Measurements from ENCODE around the gene EIF3K. TPM values are rescaled to one million over a fixed set of nuclear protein-coding genes. Genes with fewer than 3 reads are reported as not detected.
A peak's percentile ranks its signal among the peaks of the same experiment; 100 is the strongest.

The EIF3K gene
- total RNA-seq, 2 experiments from 2014 or later = 281 to 308 TPM

- Mint-ChIP-seq H3K4me1 (peaks cover 97% of the 10 kb centered on the region), H3K27ac (no peak overlapping the region), H3K4me3 (no peak overlapping the region), H3K36me3 (peaks cover 43% of the 10 kb centered on the region), H3K9me3 (ENCODE audit: low read depth) (peaks cover 4% of the 10 kb centered on the region), H3K27me3 (no peaks in the 10 kb centered on the region)
- DNase-seq (no peak), ATAC-seq (no peak)
- CTCF ChIA-PET = interaction anchor here (0.8 to 2.1 kb wide), 4 partner anchors 8 to 22 kb away, joined by 3 to 5 read pairs (median 3); no protein-coding TSS in a partner anchor
These were observed 60.0 kb downstream of the EIF3K start for GRCh38 chr19:38678891-38679494.

- Mint-ChIP-seq H3K9me3 (ENCODE audit: low read depth) (peaks cover 4% of the 10 kb centered on the region), H3K27me3 (no peaks in the 10 kb centered on the region), H3K4me1 (peaks cover 97% of the 10 kb centered on the region), H3K4me3 (no peak overlapping the region), H3K36me3 (peaks cover 41% of the 10 kb centered on the region), H3K27ac (peak overlapping the region; percentile 95)
- ATAC-seq (no peak), DNase-seq (no peak)
- CTCF ChIA-PET = interaction anchor here (1.1 to 1.6 kb wide), 3 partner anchors 9 to 90 kb away, joined by 3 to 7 read pairs (median 3); no protein-coding TSS in a partner anchor
These were observed 60.9 kb downstream of the EIF3K start for GRCh38 chr19:38679839-38680238.

DNA sequence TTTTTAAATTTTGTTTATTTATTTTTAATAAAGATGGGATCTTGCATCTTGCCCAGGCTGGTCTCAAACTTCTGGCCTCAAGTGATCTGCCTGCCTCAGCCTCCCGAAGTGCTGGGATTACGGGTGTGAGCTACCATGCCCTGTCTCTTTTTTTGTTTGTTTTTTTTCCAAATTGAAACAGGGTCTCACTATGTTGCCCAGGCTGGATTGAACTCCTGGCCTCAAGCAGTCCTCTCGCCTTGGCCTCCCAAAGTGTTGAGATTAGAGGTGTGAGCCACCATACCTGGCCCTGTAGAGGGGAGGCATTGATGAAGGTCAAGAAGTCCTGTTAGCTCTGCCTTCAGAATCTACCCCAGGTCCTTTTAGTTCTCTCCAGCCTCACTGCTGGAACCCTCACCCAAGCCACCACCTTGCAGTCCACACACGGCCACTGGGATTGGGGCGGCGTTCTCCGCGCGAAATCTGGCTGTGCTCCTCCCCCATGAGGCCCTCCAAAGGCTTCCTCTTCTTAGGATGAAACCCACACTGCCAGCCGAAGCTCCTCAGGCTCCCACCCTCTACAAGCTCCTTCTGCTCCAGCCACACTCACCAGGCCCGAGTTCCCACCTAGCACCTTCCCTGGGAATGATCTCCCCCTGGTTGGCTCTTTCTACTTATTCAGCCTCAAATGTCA is 63.3 kb downstream of the EIF3K start:
- peaks cover 4% of the 10 kb centered on the region for H3K9me3 Mint-ChIP-seq (ENCODE audit: low read depth)
- CTCF ChIA-PET = interaction anchor here (1.2 to 1.9 kb wide), 5 partner anchors 13 to 48 kb away, joined by 3 to 7 read pairs (median 4); no protein-coding TSS in a partner anchor
- peaks cover 97% of the 10 kb centered on the region for H3K4me1 Mint-ChIP-seq
- ATAC-seq (no peak), DNase-seq (no peak)
- H3K27me3 Mint-ChIP-seq = no peaks in the 10 kb centered on the region
- peak overlapping the region; percentile 92 for H3K27ac Mint-ChIP-seq
- H3K4me3 Mint-ChIP-seq = no peak overlapping the region
- H3K36me3 Mint-ChIP-seq = peaks cover 38% of the 10 kb centered on the region

DNA sequence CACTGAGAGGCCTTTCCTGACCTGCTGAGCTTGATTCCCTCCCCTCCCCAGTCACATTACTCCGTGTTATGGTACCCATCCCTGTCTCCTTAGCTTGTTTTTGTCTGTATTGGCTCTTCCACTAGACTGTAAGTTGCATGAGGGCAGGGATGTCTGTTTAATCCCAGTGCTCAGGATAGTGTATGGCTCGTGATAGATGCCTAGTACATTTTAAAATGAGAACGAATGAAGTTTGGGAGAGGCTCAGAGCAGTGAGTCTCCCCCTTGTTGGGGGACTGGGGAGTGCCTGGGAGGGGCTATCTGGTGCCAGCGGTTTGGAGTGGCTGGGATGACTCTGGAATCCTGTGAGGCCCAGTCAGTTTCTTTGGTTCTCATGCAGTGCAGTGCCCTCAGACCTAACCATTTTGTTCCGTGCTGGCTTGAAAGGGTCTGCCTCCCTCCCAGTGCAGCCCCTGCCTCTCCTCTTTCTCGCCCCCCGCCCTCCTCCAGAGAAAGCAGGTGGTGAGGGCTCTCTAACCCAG is 63.9 kb downstream of the EIF3K start:
- peak overlapping the region; percentile 92 for H3K27ac Mint-ChIP-seq
- DNase-seq (no peak), ATAC-seq (no peak)
- peaks cover 4% of the 10 kb centered on the region for H3K9me3 Mint-ChIP-seq (ENCODE audit: low read depth)
- H3K27me3 Mint-ChIP-seq = no peaks in the 10 kb centered on the region
- CTCF ChIA-PET = interaction anchor here (0.8 to 1.4 kb wide), 6 partner anchors 11 to 280 kb away, joined by 3 to 7 read pairs (median 4); partner anchors contain the start of genes ACTN4 and FAM98C
- no peak overlapping the region for H3K4me3 Mint-ChIP-seq
- H3K4me1 Mint-ChIP-seq = peaks cover 98% of the 10 kb centered on the region
- H3K36me3 Mint-ChIP-seq = peaks cover 37% of the 10 kb centered on the region

- no peaks in the 10 kb centered on the region for H3K27me3 Mint-ChIP-seq
- ATAC-seq = peak; percentile 50
- peaks cover 94% of the 10 kb centered on the region for H3K4me1 Mint-ChIP-seq
- no peak overlapping the region for H3K4me3 Mint-ChIP-seq
- peak overlapping the region; percentile 92 for H3K27ac Mint-ChIP-seq
- DNase-seq = peak; percentile 82
- H3K36me3 Mint-ChIP-seq = peaks cover 32% of the 10 kb centered on the region
- CTCF ChIA-PET = interaction anchor here (0.8 to 1.4 kb wide), 6 partner anchors 10 to 281 kb away, joined by 3 to 7 read pairs (median 4); partner anchors contain the start of genes ACTN4 and FAM98C
- peaks cover 4% of the 10 kb centered on the region for H3K9me3 Mint-ChIP-seq (ENCODE audit: low read depth)
These were observed 64.5 kb downstream of the EIF3K start for GRCh38 chr19:38683393-38684077.

GRCh38 chr19:38684078-38684861 is 65.3 kb downstream of the EIF3K start:
- H3K4me3 Mint-ChIP-seq = no peak overlapping the region
- CTCF ChIA-PET = interaction anchor here (1.0 to 1.4 kb wide), 5 partner anchors 14 to 282 kb away, joined by 3 to 7 read pairs (median 5); partner anchors contain the start of genes ACTN4 and FAM98C
- H3K27me3 Mint-ChIP-seq = no peaks in the 10 kb centered on the region

DNA sequence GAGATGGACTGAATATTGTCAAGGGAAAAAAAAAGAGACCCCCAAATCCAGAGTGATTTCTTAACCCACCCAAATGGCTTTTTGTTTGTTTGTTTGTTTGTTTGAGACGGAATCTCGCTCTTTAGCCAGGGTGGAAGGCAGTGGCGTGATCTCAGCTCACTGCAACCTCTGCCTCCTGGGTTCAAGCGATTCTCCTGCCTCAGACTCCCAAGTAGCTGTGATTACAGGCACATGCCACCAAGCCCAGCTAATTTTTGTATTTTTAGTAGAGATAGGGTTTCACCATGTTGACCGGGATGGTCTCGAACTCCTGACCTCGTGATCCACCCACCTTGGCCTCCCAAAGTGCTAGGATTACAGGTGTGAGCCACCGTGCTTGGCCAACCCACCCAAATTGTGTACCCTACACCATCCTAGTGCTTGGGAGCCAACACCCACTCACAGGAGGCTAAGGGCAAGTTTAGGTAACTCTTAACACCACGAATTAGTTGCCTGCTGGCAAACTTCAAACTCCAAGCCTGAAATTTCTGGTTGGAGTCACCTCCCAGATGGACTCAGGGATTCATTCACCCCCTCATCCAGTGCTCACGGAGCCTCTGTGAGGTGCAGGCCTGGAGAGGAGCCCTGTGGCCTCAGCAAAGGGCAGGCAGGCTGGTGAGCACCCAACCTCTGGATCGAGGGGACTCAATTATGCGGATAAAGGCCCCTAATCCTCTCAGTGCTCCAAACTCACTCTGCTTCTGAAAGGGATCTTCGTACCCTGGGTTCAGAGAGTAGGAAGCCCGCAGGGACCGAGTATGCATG is 66.1 kb downstream of the EIF3K start:
- H3K4me1 Mint-ChIP-seq = peaks cover 92% of the 10 kb centered on the region
- H3K27me3 Mint-ChIP-seq = no peaks in the 10 kb centered on the region
- CTCF ChIA-PET = interaction anchor here (1.2 to 2.1 kb wide), 4 partner anchors 15 to 51 kb away, joined by 3 to 11 read pairs (median 8); partner anchors contain the start of gene ACTN4
- DNase-seq (no peak), ATAC-seq (no peak)
- peaks cover 4% of the 10 kb centered on the region for H3K9me3 Mint-ChIP-seq (ENCODE audit: low read depth)
- no peak overlapping the region for H3K4me3 Mint-ChIP-seq
- H3K36me3 Mint-ChIP-seq = peaks cover 29% of the 10 kb centered on the region
- H3K27ac Mint-ChIP-seq = peak overlapping the region; percentile 92

More at GRCh38 chr19:38684078-38684861, 65.3 kb downstream of the EIF3K start:
- Mint-ChIP-seq H3K36me3 (peaks cover 30% of the 10 kb centered on the region), H3K27ac (peak overlapping the region; percentile 92), H3K4me1 (peaks cover 94% of the 10 kb centered on the region), H3K9me3 (ENCODE audit: low read depth) (peaks cover 4% of the 10 kb centered on the region)
- ATAC-seq (peak; percentile 62), DNase-seq (peak; percentile 83)

DNA sequence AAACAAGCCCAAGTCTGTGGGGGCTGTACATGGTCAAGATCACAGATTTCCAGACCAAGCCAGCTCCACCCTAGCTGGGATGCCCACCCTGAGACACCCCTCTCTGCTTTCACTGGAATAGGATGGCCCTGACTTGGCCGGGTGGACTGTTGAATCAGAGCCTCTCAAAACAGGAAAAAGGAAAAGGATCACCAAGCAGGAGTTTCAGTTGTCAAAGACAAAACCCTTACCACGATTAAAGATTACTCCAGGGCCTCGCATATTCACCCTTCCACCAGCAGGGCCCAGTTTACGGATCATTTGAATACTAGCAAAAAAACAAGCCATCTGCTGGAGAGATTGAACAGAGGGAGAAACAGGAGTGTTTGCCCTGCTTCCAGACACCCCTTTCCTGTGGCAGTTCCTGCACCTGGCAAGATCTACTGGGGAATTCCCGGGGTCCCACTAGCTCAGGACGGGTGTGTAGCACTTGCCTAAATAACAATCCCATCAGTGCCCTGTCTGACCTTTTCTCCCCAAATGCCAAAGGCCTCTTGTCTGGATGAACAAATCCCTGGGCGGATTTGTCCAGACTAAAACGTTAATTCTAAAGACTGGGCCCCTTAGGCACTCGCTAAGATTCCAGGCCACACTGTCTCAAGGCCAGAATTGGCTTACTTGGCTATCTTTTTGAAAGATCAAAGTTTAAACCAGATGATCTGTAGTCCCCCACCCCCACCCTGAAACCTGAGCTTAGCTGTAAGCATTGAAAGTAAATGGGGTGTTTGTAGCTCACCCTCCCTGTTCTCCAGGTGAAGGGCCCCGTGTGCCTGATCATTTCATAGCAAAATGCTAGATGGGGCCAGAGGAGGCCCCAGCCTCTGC is 66.9 kb downstream of the EIF3K start:
- DNase-seq (no peak), ATAC-seq (peak; percentile 5)
- Mint-ChIP-seq H3K36me3 (peaks cover 26% of the 10 kb centered on the region), H3K27ac (peak overlapping the region; percentile 78), H3K4me1 (peaks cover 90% of the 10 kb centered on the region), H3K4me3 (peak overlapping the region; percentile 42), H3K27me3 (no peaks in the 10 kb centered on the region), H3K9me3 (ENCODE audit: low read depth) (peaks cover 4% of the 10 kb centered on the region)
- CTCF ChIA-PET = interaction anchor here (0.6 to 2.1 kb wide), 10 partner anchors 8 to 167 kb away, joined by 3 to 11 read pairs (median 4); partner anchors contain the start of gene ACTN4

DNA sequence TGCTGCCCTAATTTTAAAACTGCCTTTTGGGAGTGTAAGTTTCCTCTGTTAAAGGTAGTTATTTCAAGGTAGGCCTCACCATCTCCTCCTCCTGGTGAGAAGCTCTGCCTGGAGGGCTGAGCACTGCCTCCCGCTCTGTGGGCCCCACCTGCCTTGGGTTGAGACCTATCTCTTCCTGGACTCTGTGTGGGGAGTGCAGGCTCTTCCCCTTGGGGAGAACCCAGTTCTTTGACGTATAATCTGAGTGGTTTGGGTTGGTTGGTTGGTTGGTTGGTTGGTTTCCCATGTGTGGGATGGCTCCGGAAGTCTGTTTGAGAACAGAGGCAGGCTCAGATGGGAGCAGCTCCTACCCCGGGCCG is 67.5 kb downstream of the EIF3K start:
- Mint-ChIP-seq H3K4me1 (peaks cover 90% of the 10 kb centered on the region), H3K36me3 (peaks cover 22% of the 10 kb centered on the region), H3K9me3 (ENCODE audit: low read depth) (peaks cover 4% of the 10 kb centered on the region), H3K4me3 (peak overlapping the region; percentile 42), H3K27me3 (no peaks in the 10 kb centered on the region), H3K27ac (peak overlapping the region; percentile 78)
- ATAC-seq (peak; percentile 57), DNase-seq (peak; percentile 68)
- CTCF ChIA-PET = interaction anchor here (0.6 to 2.1 kb wide), 10 partner anchors 8 to 166 kb away, joined by 3 to 11 read pairs (median 4); partner anchors contain the start of gene ACTN4

Data from activated CD8-positive, alpha-beta memory T cell treated with anti-CD3 and anti-CD28 coated beads, Interleukin-2, amount 10 ng/mL, durations not matched to agents 7 days and 5 days (primary cell).